ENCODE results near the gene MBD2. TPM values are rescaled to one million over a fixed set of nuclear protein-coding genes. Genes with fewer than 3 reads are reported as not detected.

Gene MBD2
- total RNA-seq, 1 donor from 2014 or later = 40.4 TPM

DNA sequence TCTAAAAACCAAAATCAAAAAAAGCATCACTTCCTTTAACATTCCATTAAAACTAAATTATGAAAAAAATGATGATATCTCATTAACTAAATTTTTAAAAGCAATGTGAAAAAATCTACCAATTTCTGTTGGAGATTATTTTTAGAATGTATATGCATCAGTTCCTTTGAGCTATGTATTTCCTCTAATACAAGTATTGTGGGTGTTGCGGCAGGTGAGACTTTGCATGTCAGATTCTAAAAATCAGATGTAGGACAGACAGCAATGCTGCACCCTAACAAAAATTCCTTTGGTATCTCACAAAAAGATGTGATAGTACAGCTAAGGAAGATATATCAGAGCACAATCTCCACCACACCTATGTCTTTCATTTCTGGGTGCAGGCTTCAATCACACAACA, 6.8 kb downstream of the MBD2 start:
- peaks cover 4% of the 10 kb centered on the region for H3K36me3 Mint-ChIP-seq (ENCODE audit: insufficient read depth)
- no peaks in the 10 kb centered on the region for H3K27me3 Mint-ChIP-seq
- peaks cover 17% of the 10 kb centered on the region for H3K4me1 Mint-ChIP-seq (ENCODE audit: low read depth)
- no peaks in the 10 kb centered on the region for H3K9me3 Mint-ChIP-seq (ENCODE audit: low read depth)
- TF ChIP-seq, protein P1, sequence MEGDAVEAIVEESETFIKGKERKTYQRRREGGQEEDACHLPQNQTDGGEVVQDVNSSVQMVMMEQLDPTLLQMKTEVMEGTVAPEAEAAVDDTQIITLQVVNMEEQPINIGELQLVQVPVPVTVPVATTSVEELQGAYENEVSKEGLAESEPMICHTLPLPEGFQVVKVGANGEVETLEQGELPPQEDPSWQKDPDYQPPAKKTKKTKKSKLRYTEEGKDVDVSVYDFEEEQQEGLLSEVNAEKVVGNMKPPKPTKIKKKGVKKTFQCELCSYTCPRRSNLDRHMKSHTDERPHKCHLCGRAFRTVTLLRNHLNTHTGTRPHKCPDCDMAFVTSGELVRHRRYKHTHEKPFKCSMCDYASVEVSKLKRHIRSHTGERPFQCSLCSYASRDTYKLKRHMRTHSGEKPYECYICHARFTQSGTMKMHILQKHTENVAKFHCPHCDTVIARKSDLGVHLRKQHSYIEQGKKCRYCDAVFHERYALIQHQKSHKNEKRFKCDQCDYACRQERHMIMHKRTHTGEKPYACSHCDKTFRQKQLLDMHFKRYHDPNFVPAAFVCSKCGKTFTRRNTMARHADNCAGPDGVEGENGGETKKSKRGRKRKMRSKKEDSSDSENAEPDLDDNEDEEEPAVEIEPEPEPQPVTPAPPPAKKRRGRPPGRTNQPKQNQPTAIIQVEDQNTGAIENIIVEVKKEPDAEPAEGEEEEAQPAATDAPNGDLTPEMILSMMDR (IDR thresholded peaks at IDR 0.05; ENCODE audit: unreplicated experiment) = no peak
- no peak overlapping the region for H3K27ac Mint-ChIP-seq
- H3K4me3 Mint-ChIP-seq (ENCODE audit: low read depth) = no peak overlapping the region
- no peak for DNase-seq (ENCODE audit: low spot score, unreplicated experiment)

DNA sequence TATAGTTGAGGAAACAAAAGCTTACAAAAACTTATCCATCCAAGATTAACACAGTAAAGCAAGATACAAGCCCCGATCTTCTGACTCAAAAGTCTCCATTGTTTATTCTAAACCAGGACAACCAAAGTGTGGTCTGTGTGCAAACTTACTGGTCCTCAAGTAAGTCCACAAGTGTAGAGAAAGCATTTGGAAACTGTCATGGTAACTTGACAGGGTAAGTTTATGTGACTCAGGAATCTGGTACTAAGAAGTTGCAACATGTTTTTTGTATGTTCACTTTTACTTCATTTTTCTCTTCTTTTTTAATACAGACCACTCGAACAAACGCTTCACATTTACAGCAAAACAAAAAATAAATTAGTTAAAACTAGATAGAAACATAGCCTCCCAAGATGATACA, 9.4 kb downstream of the MBD2 start:
- Mint-ChIP-seq H3K36me3 (ENCODE audit: insufficient read depth) (peaks cover 8% of the 10 kb centered on the region), H3K27me3 (no peaks in the 10 kb centered on the region), H3K9me3 (ENCODE audit: low read depth) (peaks cover 4% of the 10 kb centered on the region), H3K4me1 (ENCODE audit: low read depth) (peaks cover 4% of the 10 kb centered on the region), H3K4me3 (ENCODE audit: low read depth) (no peak overlapping the region), H3K27ac (no peak overlapping the region)
- DNase-seq (ENCODE audit: low spot score, unreplicated experiment) = no peak
- TF ChIP-seq, protein P1 (IDR thresholded peaks at IDR 0.05; ENCODE audit: unreplicated experiment) = no peak

- DNase-seq (ENCODE audit: low spot score, unreplicated experiment) = no peak
- Mint-ChIP-seq H3K36me3 (ENCODE audit: insufficient read depth) (peaks cover 8% of the 10 kb centered on the region), H3K9me3 (ENCODE audit: low read depth) (peaks cover 4% of the 10 kb centered on the region), H3K27ac (no peak overlapping the region), H3K27me3 (no peaks in the 10 kb centered on the region), H3K4me1 (ENCODE audit: low read depth) (peaks cover 20% of the 10 kb centered on the region), H3K4me3 (ENCODE audit: low read depth) (no peak overlapping the region)
- TF ChIP-seq, protein P1 (IDR thresholded peaks at IDR 0.05; ENCODE audit: unreplicated experiment) = no peak
Measured at GRCh38 chr18:54210463-54210862, 14.0 kb downstream of the MBD2 start.

DNA sequence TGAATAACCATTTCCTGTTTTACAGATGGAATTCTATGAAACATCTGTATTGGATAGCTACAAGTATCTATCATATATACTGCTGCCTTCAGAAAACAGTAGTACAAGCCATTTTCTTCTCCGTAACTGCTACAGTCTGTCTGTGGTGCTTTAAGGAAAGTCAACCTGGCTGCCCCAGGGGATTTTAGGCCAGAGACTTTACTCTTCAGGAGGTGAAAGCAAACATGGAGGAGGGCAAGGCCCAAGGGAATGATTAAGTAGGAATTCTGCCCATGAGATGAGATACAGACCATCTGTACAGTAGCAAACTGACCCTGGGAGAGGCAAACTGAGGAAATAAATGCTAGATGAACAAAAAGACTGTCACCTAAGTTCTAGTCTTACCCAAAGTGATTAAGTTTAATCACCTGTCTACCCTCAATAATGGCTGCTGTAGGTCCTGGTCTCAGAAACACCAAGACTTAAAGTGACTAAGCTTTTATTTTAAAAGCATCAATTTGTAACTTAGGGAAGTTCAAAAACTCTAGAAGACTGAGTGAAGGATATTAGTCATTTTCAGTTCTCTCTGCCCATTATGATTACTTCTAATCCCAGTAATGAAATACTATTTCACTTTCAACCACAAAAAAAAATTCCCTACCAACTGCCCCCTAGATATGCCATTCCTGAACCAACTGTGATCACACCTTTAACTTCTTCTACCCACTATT, 14.8 kb downstream of the MBD2 start:
- Mint-ChIP-seq H3K27me3 (no peaks in the 10 kb centered on the region), H3K4me1 (ENCODE audit: low read depth) (peaks cover 20% of the 10 kb centered on the region), H3K4me3 (ENCODE audit: low read depth) (no peak overlapping the region), H3K36me3 (ENCODE audit: insufficient read depth) (peaks cover 3% of the 10 kb centered on the region), H3K27ac (peak overlapping the region; percentile 87), H3K9me3 (ENCODE audit: low read depth) (peaks cover 4% of the 10 kb centered on the region)
- TF ChIP-seq, protein P1 (IDR thresholded peaks at IDR 0.05; ENCODE audit: unreplicated experiment) = no peak
- DNase-seq (ENCODE audit: low spot score, unreplicated experiment) = no peak

- Mint-ChIP-seq H3K4me3 (ENCODE audit: low read depth) (no peak overlapping the region), H3K4me1 (ENCODE audit: low read depth) (peaks cover 18% of the 10 kb centered on the region)
- TF ChIP-seq, protein P1 (IDR thresholded peaks at IDR 0.05; ENCODE audit: unreplicated experiment) = no peak
Measured at GRCh38 chr18:54206447-54206846, 18.0 kb downstream of the MBD2 start.

More at GRCh38 chr18:54206447-54206846, 18.0 kb downstream of the MBD2 start:
- H3K9me3 Mint-ChIP-seq (ENCODE audit: low read depth) = peaks cover 2% of the 10 kb centered on the region
- no peaks in the 10 kb centered on the region for H3K27me3 Mint-ChIP-seq
- no peak for DNase-seq (ENCODE audit: low spot score, unreplicated experiment)
- H3K27ac Mint-ChIP-seq = peak overlapping the region; percentile 27
- H3K36me3 Mint-ChIP-seq (ENCODE audit: insufficient read depth) = peaks cover 13% of the 10 kb centered on the region
